Activated CD4-positive, alpha-beta T cell treated with anti-CD3 and anti-CD28 coated beads, Interleukin-2, amount 50 U/mL, for 24 hours (primary cell): Measurements from ENCODE around the gene PHETA1.
A peak's percentile ranks its signal among the peaks of the same experiment; 100 is the strongest.
"Not testable (repeated sequence)": the region's sequence is repeated elsewhere in the genome, so short reads cannot be mapped to it uniquely, and the experiment has no call there.

Source experiments
- DNase-seq, 2 donors: peaks; one replicate each; pipeline ENCODE4 v3.0.0-alpha.2; 2020; ENCODE audit warnings: low read depth in 1 of 2, low spot score in 1 of 2

PHETA1 gene

DNA sequence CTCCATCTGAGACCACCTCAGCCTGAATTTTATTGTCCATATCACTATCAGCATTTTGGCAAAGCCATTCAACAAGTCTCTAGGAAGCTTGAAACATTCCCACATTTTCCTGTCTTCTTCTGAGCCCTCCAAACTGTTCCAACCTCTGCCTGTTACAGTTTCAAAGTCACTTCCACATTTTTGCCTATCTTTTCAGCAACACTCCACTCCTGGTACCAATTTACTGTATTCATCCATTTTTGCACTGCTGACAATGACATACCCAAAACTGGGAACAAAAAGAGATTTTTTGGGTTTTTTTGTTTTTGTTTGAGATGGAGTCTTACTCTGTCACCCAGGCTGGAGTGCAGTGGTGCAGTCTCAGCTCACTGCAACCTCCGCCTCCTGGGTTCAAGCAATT, 4.3 kb upstream of the PHETA1 start:
- not testable (repeated sequence) for DNase-seq

DNA sequence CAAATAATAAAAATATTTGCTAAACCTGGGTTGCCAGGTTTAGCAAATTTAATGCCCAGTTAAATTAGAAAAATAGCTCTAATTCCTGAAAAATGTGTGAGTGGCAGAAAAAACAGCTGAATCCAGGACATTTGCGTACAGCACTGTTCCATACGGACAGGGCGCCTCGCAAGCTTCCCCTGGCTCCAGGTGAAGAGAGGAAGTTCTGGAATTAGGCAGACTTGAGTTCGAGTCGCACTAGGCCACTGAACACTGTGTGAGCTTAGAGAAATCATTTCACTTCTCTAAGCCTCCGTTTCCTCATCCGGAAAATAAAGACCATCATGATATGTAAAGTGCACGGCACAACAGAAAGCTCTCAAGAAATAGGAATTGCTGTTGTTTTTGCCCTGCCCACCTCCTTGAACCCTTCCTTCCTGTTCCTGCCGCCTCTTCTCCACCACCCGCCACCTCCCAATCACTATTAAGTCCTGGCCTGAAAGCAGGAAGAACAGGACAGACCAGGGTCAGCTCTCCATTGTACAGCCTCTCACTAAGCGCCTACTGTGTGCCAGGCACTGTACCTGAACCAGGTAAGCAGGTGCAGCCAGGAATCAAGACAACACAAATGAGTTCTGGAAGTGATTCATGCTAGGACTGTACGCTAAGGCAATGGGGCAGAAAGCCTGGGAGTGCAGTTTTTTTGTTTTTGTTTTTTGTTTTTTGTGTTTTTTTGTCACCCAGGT, 763 bp upstream of the PHETA1 start:
- no peak for DNase-seq

DNA sequence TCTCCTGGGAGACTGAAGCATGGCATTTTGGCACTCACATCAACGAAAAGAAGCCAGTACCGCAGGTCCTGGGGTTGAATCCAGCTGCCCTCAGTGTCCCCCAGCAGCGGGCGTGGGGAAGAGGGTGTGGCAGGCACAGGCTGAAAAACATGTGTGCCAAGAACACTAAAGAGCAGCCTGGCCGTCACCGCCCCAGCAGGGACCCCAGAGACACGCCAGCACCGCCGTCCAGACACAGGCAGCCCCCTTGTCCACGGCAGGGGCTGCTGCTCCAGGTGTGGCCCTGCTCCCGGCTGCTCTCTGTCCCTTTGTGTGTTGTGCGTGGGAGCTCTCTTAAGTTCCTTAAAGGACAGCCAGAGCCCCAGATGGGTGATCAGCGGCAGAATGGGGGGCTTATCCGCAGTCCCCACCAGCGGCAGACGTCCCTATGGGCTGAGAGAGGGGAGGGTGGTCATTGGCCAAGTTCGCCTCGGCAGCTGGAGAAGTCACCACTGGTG, 556 bp downstream of the PHETA1 start:
- DNase-seq, result no peak

DNA sequence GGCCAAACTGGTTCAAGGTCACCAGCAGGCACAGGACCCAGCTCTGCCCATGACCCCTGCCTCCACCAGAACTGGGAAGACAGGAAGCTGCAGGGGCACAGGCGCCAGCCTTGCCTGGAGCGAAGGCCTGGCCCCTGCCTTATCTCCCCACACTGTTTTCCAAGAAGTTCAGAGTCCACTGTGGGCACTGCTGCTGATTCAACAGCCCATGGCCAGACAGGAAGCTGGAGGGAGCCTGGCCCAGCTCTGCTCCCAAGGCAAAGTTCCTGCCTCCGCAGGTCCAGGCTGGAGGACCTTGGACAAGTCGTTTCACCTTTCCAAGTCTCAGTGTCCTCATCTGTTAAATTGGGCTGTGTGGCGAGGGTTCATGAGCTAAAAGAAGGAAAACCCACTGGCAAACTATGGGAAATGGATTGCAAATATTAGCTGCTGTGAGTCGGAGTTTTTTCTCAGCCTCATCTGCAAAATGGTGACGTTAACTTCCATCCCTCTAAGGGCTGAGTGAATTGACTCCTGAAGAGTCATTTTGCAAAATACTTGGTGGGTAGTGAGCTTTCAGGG, 1.2 kb downstream of the PHETA1 start:
- DNase-seq, result no peak

DNA sequence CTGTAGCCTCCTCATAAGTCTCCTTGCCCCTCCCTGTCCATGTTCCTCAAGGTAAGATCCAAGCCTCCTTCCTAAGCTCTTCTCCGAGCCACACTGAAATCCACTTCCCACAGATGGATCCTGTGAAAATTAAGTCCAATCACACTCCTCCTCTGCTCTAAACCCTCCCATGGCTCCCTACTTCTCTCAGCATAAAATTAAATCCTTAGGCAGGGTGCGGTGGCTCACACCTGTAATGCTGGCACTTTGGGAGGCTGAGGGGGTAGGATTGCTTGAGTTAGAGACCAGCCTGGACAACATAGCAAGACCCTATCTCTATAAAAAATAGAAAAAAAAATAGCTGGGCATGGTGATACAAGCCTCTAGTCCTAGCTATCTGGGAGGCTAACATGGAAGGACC, 2.3 kb downstream of the PHETA1 start:
- DNase-seq, result no peak

DNA sequence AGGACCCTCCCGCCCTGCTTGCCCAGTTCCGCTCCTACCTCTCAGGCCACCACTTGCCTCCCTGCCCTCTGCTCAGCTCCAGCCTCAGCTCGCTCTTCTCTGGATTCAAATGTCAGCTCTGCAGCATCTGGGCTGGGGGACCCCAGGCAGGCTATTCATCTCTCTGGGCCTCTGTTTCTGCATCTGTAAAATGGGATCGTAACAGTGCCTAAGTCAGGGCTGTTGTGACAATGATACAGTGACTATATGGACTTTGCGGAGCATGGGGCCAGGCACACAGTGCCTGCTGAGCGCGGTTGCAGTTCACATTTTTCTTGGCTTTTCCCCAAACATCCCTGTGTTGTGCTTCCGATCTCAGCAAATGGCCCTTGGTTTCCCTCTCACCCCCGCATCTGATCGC, 2.8 kb downstream of the PHETA1 start:
- DNase-seq, result no peak

DNA sequence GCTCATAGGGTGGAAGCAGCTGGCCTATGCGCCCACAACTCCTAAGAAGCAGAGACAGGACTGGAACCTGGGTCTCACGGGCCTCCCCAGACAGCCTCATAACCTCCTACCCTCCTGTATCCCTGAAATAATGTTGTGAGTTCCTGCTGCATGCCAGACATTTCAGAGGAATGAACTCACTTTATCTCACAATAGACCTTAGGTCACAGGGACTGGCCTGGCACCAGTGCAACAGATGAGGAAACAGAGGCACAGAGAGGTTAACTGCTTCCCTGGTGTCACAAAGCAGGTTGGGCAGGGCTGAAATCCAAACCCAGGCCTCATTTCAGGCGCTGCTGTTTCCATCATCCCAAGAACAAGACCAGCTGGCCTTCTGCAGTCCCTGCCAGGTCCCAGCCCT, 5.3 kb downstream of the PHETA1 start:
- DNase-seq, result no peak

DNA sequence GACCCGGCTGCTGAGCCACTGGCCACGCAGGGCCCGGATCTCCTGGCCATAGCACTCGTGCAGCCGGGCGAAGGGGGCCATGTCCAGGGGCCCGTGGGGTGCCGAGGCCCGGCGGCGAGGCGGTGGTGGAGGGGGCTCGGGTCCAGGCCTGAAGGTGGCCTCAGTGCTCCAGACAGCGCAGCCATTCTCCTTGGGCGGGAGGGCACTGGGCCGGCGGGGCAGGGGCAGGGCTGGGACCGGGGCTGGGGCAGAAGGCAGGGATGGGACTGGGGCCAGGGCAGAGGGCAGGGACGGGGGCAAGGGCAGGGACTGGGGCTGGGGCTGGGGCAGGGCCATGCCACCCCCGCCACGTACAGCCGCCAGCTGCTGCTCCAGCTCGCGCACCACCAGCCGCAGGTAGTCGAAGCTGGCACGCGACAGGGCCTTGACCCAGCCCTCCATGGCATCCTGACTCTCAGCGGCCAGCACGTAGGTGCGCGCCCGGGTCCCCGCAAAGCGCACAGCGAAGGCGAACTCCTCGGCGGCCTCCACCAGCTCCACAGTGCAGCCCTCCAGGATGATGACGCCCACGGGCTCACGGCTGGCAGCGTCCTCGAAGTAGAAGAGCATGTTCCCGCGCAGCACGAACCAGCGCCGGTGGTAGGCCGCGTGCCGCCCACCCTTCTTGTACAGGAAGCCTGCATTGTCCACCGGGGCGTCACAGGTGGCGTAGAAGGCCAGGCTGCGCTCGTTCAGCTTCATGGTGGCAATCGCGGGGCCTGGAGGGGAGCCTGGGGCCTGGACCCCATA, 6.0 kb downstream of the PHETA1 start:
- DNase-seq, result no peak

DNA sequence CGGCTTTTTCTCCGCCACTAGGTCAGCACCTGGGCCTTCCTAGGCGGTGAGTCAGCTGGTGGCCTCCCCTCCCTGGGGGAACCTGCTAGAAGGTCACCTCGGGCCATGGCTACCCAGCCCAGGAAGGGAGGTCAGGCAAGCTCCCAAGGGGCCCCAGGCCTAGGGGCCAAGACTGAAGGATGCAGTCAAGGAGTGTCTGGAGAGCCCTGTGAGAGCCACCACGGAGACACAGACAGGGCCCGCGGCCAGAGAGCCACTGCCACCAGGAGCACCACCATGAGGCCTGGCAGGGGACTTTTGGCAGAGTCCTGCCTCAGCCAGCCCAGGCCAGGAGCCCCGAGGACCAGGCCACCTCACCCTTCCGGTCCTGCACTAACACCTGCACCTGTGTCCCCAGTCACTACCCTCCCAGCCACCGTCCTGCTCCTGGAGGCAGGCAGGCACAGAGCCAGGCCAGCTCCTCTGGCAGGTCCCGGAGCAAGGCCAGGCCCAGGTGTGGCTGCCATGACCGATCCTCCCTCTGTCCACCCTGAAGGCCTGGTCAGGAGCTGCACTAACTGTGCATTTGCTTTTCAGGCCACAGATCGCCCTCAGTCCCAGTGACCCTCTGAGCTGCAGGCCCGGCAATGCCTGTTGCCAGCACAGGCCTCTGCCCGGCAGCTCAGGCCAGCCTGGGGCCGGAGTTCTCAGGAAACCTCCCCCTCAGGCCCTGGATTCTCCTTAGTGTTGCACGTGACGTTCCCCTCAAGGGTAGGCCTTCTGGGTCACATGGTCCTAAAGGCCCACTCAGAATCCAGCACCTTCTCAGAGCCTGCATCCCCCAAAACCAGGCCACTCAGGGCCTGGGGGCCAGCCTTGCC, 6.9 kb downstream of the PHETA1 start:
- no peak for DNase-seq

DNA sequence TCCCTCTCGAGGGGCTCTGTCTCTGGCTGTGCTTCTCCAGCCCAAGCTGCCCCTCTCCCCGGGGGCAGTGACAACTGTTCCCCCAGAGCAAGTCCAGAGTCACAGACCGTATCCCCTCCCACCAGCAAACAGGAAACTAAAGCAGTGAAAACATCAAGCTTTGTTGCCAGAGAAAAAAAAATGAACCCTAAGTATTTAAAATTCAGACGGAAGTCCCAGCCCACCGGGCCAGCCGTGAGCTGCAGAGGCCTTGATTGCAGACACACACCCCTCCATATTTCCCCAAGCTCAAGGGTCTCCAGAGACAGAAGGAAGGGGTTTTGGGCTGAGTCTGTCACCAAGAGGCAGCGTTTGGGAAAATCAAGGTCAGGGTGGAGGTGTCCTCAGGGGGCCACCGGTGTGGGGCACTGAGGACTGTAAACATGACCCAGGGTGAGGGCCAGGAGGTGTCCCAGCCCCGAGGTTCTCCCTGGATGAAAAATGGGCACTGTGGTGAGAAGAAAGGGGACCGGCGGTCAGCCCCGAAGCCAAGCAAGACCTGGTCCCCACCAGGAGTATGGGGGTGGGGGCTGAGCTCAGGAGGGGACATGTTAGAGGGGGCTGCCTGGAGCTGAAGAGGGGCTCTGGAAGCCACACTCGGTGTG, 7.7 kb downstream of the PHETA1 start:
- DNase-seq, result no peak

DNA sequence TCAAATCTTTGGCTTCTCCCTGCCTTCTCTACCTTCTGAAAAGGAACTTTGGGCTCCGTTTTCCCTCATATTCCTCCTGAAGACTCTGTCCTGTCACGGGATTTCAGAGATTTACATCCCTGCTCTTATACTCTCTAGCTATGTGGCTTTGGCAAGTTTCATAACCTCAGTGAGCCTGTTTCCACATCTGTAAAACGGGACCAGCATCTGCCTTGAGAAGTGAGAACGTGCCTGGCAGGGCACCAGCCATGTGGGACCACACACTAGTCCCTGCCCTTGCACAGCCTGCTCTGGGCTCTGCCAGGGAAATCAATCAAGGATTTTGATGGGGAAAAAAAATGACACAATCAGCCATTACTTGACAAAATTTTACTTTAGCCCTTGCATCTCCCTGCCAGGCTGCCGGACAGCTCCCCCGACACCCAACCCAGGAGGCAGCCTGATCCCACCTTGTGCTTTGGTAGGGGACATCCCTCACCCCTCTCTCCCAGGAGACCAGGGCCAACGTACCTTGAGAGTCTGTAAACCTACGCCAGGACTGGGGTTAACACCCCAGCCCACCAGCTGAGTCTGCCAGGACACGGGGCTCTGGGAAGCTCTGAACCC, 8.5 kb downstream of the PHETA1 start:
- DNase-seq, result no peak

DNA sequence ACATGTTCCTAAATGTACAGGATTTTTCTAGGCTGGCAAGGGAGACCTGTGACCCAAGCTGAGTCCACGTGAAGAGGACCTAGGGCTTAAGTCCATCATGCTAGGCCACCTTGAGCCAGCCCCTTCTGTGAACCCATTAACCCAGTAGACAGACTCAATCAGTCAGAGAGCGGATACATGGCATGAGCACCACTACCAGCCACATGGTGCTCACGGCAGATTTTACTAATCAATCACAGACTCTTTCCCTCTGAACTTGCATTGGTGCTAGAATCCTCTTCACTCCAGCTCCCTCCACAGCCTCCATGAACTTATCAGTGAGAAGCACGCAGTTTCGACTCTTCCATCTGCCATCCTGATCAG, 9.0 kb downstream of the PHETA1 start:
- no peak for DNase-seq

DNA sequence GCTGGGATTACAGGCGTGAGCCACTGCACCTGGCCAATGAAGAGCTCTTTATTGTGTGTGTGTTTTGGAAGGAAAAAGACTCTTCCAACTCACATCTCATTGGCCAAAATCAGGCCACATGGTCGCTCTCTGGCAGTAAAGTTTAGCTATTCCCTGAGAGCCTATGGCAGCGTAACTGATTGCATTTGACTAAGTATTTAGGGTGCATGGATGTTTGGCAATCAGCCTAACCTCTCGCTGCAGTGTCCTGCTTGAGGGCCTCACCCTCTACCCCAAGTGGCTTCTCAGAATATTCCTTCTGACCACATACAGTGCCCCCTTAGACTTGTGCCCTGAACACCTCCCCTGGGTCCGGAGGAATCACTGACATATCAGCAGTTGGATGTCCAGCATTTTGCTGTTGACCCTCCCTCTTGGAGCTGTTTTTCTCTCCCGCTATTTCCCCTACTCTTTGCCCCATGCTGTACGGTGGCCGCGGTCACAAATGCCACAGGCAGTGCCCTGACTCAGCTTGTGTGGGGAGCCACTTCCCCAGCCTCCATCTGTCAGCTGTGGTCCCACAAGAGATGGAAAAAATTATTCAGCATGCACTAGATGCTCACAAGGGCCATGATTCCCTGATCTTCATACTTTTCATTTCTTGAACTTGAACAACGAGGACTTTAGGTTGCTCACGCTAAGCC, 9.5 kb downstream of the PHETA1 start:
- peak in 1 of 2 donors; percentile 16 for DNase-seq

DNA sequence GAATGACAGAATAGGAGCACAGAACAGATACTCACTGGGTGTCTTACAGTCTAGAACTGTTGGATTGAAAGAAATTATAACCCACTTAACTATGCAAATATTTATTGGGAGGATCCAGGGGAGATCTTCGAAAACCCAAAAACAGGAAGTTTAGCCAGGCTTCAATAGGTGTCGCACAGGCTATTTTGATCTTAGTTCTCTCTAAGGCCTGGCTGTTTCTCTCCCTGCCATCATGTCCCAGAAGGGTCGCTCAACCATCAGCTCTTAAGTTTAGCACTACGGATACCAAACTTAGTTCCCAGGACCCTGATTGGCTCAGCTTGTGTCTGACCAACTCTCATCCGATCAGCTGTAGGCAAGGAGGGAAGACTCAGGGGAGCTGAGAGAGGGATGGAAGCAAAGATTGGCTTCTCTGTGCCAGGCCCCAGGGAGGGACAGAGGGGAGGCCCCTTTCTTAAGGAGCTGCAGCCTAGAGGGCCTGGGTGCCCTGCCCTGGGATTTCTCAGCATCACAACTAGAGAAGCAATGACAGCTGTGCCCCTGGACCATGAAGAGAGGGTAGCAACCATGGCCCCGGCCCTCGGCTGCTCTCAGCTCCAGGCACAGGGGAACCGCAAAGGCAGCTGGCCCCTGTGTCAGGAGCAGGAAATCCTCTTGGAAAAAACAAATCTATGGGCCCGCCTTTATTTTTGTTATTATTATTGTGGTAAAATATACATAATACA, 13.5 kb downstream of the PHETA1 start:
- no peak for DNase-seq

DNA sequence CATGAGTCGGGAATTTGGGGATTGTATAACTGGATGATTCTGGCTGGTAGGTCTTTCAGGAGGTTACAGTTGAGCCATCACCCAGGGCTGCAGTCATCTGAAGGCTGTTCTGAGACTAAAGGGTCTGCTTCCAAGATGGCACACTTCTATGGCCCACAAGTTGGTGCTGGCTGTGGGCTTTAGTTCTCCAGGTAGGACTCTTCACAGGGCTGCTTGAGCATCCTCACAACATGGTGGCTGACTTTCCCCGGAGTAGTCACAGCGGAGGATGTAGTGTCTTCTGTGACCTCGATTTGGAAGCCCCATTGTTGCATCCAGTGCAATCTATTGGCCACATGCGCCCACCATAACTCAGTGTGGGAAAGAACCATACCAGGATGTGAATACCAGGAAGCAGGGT, 14.4 kb downstream of the PHETA1 start:
- no peak for DNase-seq

DNA sequence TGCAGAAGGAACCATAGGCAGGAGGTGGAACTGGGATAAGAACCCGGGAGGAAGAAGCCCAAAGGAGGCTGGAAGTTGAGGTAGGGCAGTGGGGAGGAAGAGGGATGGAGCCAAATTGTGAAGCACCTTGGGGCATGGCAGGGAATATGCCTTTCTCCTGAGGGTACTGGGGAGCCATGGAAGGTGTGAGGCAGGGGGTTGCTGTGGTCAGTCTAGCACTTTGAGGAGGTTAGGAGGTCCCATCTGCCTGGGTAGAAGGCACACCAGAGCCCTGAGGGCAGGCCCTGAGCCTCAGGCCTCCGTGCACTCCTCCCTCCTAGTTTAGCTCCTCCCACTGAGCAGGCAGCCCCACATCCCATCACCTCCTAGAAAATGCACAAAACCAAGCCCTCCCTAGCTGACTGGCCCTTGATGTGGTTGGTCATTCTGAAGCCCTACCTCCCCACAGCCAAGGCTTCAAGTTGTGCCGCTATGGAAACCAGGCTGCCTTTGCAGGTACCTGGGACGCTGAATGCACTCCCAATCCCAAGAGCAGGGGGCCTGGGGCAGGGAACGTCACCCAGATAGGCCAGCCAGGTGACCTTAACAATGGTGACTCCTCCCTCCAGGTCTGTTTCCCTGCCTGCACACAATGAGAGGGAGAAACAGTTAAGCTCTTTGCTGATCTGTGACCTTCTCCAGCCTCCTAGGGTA, 15.1 kb downstream of the PHETA1 start:
- no peak for DNase-seq

DNA sequence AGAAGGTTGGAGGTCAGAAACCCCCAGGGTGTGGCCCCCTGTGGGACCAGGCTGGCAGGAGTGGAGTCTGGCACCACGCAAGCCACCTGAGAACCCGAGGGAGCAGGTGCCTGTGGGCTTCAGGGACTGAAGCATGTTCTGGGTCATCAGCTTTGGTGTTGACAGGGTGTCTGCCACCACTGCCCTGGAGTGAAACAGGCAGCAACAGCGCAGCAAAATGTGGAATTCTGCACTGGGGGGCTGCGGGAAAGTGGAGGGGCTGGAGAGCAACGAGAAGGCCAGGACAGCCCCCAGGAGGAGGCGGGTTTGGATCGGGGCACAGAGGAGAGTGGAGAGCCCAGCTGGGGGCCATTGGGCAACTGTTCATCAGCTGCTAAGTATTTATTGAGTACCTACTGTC, 15.9 kb downstream of the PHETA1 start:
- DNase-seq, result no peak

DNA sequence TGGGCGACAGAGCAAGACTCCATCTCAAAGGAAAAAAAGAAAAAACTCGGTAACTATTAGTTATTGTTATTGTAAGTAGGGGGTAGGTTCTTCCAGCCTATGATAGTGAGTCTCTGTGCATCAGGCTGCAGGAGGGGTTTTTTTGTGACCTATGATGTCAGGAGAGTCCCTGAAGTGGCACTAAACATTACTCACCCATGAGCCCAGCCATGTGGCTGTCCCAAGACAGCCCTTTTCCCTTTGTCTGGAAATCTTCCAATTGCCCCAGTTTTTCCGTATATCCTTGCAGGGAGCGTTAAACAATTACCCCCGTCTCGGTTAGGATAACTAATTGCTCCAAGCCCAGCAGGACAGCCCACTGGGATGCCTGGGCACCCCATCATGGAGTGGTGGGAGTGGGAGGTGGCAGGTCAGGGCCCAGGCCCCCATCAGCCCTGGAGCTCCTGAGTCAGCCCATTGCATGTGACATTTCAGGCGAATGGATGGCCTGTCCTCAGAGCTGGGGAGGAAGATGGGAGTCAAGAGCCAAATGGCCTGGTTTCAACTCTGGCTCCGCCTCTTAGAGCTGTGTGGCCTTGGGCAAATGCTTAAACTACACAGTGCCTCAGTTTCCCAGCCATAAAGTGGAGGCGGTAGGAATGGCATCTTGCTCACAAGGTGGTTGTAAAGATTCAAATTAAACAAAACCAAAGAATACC, 16.4 kb downstream of the PHETA1 start:
- no peak for DNase-seq
